H1 (cell line): ENCODE data around the gene PSTK. TPM values are rescaled to one million over a fixed set of nuclear protein-coding genes. Genes with fewer than 3 reads are reported as not detected.

ENCODE experiments used
- CTCF ChIA-PET: fragments of 300-600 bp; sonication (Branson Sonifier 250); formaldehyde crosslinking; loops from one replicate; lab custom pipeline; 2021; ENCODE audit not compliant: partially characterized antibody; lab: Charles Lee
- POLR2A ChIA-PET: fragments of 300-600 bp; sonication (Branson Sonifier 250); formaldehyde crosslinking; loops from one replicate; lab custom pipeline; 2021; ENCODE audit warnings: inconsistent platforms; ENCODE audit not compliant: partially characterized antibody; lab: Charles Lee
- DNase-seq, 2 experiments: peaks; one replicate each; pipeline versions ENCODE4 v3.0.0 to v3.0.0-alpha.2; 2010 to 2022; ENCODE audit warnings: low spot score in 2 of 2, low read depth in 1 of 2, mixed read lengths in 1 of 2
- FAIRE-seq: peaks from 2 replicates; lab custom pipeline; 2011; peaks lifted over from hg19 to GRCh38; lab: Jason Lieb, UNC
- H2AFZ ChIP-seq: 2 replicates; pipeline ENCODE4 v1.8.1; 2012; ENCODE audit warnings: low read length, inconsistent platforms
- H2AK5ac ChIP-seq: 2 replicates; pipeline ENCODE4 v1.6.1; 2013; ENCODE audit warnings: low read depth, low read length
- H2BK120ac ChIP-seq: replicated peaks from 2 replicates; pipeline ENCODE3; 2013; ENCODE audit warnings: low read depth, low read length, inconsistent platforms
- H2BK12ac ChIP-seq: 2 replicates; pipeline ENCODE4 v1.6.1; 2013; ENCODE audit warnings: low read depth, low read length
- H2BK15ac ChIP-seq: 2 replicates; pipeline ENCODE4 v1.6.1; 2013; ENCODE audit warnings: low read length
- H2BK20ac ChIP-seq: 2 replicates; pipeline ENCODE4 v1.6.1; 2013; ENCODE audit warnings: low read length
- H2BK5ac ChIP-seq: 2 replicates; pipeline ENCODE4 v1.6.1; 2013; ENCODE audit warnings: low read depth, low read length
- H3K14ac ChIP-seq: 2 replicates; pipeline ENCODE4 v1.6.1; 2013; ENCODE audit warnings: inconsistent platforms; ENCODE audit not compliant: insufficient read length
- H3K18ac ChIP-seq: 2 replicates; pipeline ENCODE4 v1.6.1; 2013; ENCODE audit warnings: low read length; ENCODE audit errors: extremely low read depth
- H3K23ac ChIP-seq: 2 replicates; pipeline ENCODE4 v1.6.1; 2013; ENCODE audit warnings: inconsistent platforms; ENCODE audit not compliant: insufficient read length
- H3K23me2 ChIP-seq: 2 replicates; pipeline ENCODE4 v1.6.1; 2013; ENCODE audit warnings: low read depth, low read length
- H3K27ac ChIP-seq: 2 replicates; pipeline ENCODE4 v1.6.1; 2011; ENCODE audit warnings: low read depth, low read length, inconsistent platforms
- H3K27me3 ChIP-seq, 4 experiments: replicated peaks in 1 of 4; 1 replicate in 1 of 4; 2 replicates in 3 of 4; pipeline versions ENCODE4 v1.6.1 to v1.8.1; 2011 to 2013; ENCODE audit warnings: low read length in 3 of 4, mild to moderate bottlenecking in 3 of 4, inconsistent platforms in 2 of 4, mixed read lengths in 2 of 4, moderate library complexity in 1 of 4; ENCODE audit not compliant: control insufficient read depth in 3 of 4, insufficient read depth in 3 of 4; ENCODE audit errors: extremely low read depth in 1 of 4
- H3K36me3 ChIP-seq, 4 experiments: 2 replicates each; pipeline versions ENCODE4 v1.6.1 to v1.8.1; 2011 to 2013; ENCODE audit warnings: mild to moderate bottlenecking in 4 of 4, low read length in 3 of 4, moderate library complexity in 2 of 4, control low read depth in 1 of 4, inconsistent platforms in 1 of 4; ENCODE audit not compliant: insufficient read depth in 4 of 4, control insufficient read depth in 2 of 4
- H3K4ac ChIP-seq: replicated peaks from 2 replicates; pipeline ENCODE3; 2013; ENCODE audit warnings: low read length, low read depth, mixed read lengths, inconsistent platforms; ENCODE audit not compliant: insufficient read length
- H3K4me1 ChIP-seq, 4 experiments: replicated peaks in 1 of 4; 1 replicate in 1 of 4; 2 replicates in 3 of 4; pipeline versions ENCODE4 v1.6.1 to v1.8.1; 2011 to 2013; ENCODE audit warnings: low read length in 3 of 4, inconsistent platforms in 2 of 4, mixed read lengths in 1 of 4; ENCODE audit not compliant: insufficient read depth in 4 of 4, control insufficient read depth in 3 of 4
- H3K4me2 ChIP-seq, 2 experiments: 2 replicates each; pipeline versions ENCODE4 v1.6.1 to v1.8.1; 2011 to 2013; ENCODE audit warnings: low read depth in 2 of 2, low read length in 2 of 2, control low read depth in 1 of 2, inconsistent platforms in 1 of 2, mild to moderate bottlenecking in 1 of 2; ENCODE audit not compliant: insufficient read depth in 1 of 2
- H3K4me3 ChIP-seq, 4 experiments: fragments of 200-600, 300-600 bp in 1 of 4; sonication (generic), shearing (Covaris generic), sonication (Bioruptor Twin) in 1 of 4; 2 replicates each; pipeline versions ENCODE4 v1.5.1 to v1.8.1; 2011 to 2016; ENCODE audit warnings: low read length in 4 of 4, low read depth in 3 of 4, control low read depth in 2 of 4, inconsistent platforms in 2 of 4, mild to moderate bottlenecking in 2 of 4, mixed read lengths in 1 of 4, moderate library complexity in 1 of 4; ENCODE audit not compliant: insufficient read depth in 2 of 4; ENCODE audit errors: extremely low read depth in 1 of 4
- H3K56ac ChIP-seq: replicated peaks from 2 replicates; pipeline ENCODE3; 2013; ENCODE audit warnings: low read depth, mild to moderate bottlenecking, mixed read lengths, low read length, inconsistent platforms; ENCODE audit not compliant: insufficient read length
- H3K79me1 ChIP-seq: 2 replicates; pipeline ENCODE4 v1.6.1; 2013; ENCODE audit warnings: low read depth, low read length, control low read depth
- H3K79me2 ChIP-seq, 2 experiments: 2 replicates each; pipeline versions ENCODE4 v1.6.1 to v1.8.1; 2012 to 2013; ENCODE audit warnings: low read length in 2 of 2, mild to moderate bottlenecking in 2 of 2, inconsistent platforms in 1 of 2; ENCODE audit not compliant: insufficient read depth in 2 of 2, control insufficient read depth in 1 of 2
- H3K9ac ChIP-seq, 4 experiments: replicated peaks in 1 of 4; 1 replicate in 1 of 4; 2 replicates in 3 of 4; pipeline versions ENCODE4 v1.6.1 to v1.8.1; 2011 to 2013; ENCODE audit warnings: low read depth in 3 of 4, low read length in 3 of 4, control low read depth in 2 of 4, mild to moderate bottlenecking in 2 of 4, moderate library complexity in 2 of 4, inconsistent platforms in 1 of 4; ENCODE audit errors: extremely low read depth in 1 of 4
- H3K9me3 ChIP-seq, 2 experiments: 2 replicates each; pipeline versions ENCODE4 v1.6.1 to v1.8.1; 2012 to 2013; ENCODE audit warnings: mild to moderate bottlenecking in 2 of 2, moderate library complexity in 2 of 2, control low read depth in 1 of 2, inconsistent platforms in 1 of 2, low read depth in 1 of 2, low read length in 1 of 2, mixed read lengths in 1 of 2; ENCODE audit not compliant: insufficient read depth in 2 of 2
- H4K20me1 ChIP-seq, 2 experiments: replicated peaks in 1 of 2; 2 replicates each; pipeline versions ENCODE3 to v1.8.1; 2011 to 2013; ENCODE audit warnings: inconsistent platforms in 2 of 2, low read length in 2 of 2, mild to moderate bottlenecking in 1 of 2; ENCODE audit not compliant: insufficient read depth in 2 of 2, control insufficient read depth in 1 of 2
- H4K5ac ChIP-seq: 2 replicates; pipeline ENCODE4 v1.6.1; 2013; ENCODE audit warnings: low read length, low read depth, mixed read lengths, inconsistent platforms; ENCODE audit not compliant: insufficient read length
- H4K8ac ChIP-seq: 2 replicates; pipeline ENCODE4 v1.8.0; 2013; ENCODE audit warnings: mild to moderate bottlenecking, moderate library complexity, low read length, inconsistent platforms; ENCODE audit not compliant: insufficient read depth; ENCODE audit errors: extremely low read depth
- H4K91ac ChIP-seq: replicated peaks from 2 replicates; pipeline ENCODE3; 2013; ENCODE audit warnings: low read length, mixed read lengths, inconsistent platforms; ENCODE audit not compliant: insufficient read length
- BRCA1 ChIP-seq: IDR thresholded peaks from 2 replicates; pipeline ENCODE4 v1.6.1; 2012; ENCODE audit warnings: low read depth, low read length, improper control_type of control experiment
- CEBPB ChIP-seq: IDR thresholded peaks from 2 replicates; pipeline ENCODE4 v1.6.1; 2012; ENCODE audit warnings: low read depth, low read length
- HDAC6 ChIP-seq: IDR thresholded peaks from one replicate; pipeline ENCODE4 v1.7.1; 2012; ENCODE audit warnings: low read depth, mild to moderate bottlenecking, inconsistent platforms, low read length, moderate library complexity
- JUND ChIP-seq: IDR thresholded peaks from 2 replicates; pipeline ENCODE4 v1.6.1; 2011; ENCODE audit warnings: mild to moderate bottlenecking, improper control_type of control experiment, low read length
- KDM4A ChIP-seq: IDR thresholded peaks from one replicate; pipeline ENCODE4 v1.7.1; 2012; ENCODE audit warnings: low read depth, mild to moderate bottlenecking, moderate library complexity, low read length, inconsistent platforms; ENCODE audit not compliant: severe bottlenecking
- PHF8 ChIP-seq: fragments of 200-600 bp; sonication (generic); conservative IDR thresholded peaks from 2 replicates; pipeline ENCODE4 v1.7.1; 2012; ENCODE audit warnings: low read depth, mild to moderate bottlenecking, inconsistent platforms, low read length, moderate library complexity
- RFX5 ChIP-seq: IDR thresholded peaks from 2 replicates; pipeline ENCODE4 v1.6.1; 2011; ENCODE audit warnings: low read depth, low read length, improper control_type of control experiment, borderline replicate concordance
- SRF ChIP-seq: IDR thresholded peaks from 2 replicates; pipeline ENCODE4 v1.6.1; 2011; ENCODE audit warnings: mild to moderate bottlenecking, low read depth, low read length, moderate library complexity
- TEAD4 ChIP-seq: IDR thresholded peaks from 2 replicates; pipeline ENCODE4 v1.6.1; 2012; ENCODE audit warnings: low read depth, low read length, inconsistent platforms, mixed read lengths
- whole genome bisulfite sequencing, 2 experiments: shearing (Covaris generic) in 1 of 2; methylation state at CpG; one replicate each; pipeline versions ENCODE4 v1.1.6 to v1.1.7; 2013 to 2015; ENCODE audit warnings: low lambda C conversion rate in 2 of 2, mixed read lengths in 2 of 2, inconsistent platforms in 1 of 2, low coverage in 1 of 2, missing lambda C conversion rate in 1 of 2; ENCODE audit not compliant: insufficient replicate concordance in 2 of 2, insufficient coverage in 1 of 2, insufficient read length in 1 of 2; ENCODE audit errors: extremely low coverage in 1 of 2, missing lambda C conversion rate in 1 of 2; 5-methylcytosine and 5-hydroxymethylcytosine counted together
- polyA plus RNA-seq, 7 experiments: library from polyadenylated mRNA; depleted of rRNA in 3 of 7; stranded (reverse) in 5 of 7; unstranded in 2 of 7; fragments of >200 nt in 5 of 7; fragments of 200-250 nt in 2 of 7; gene quantifications; 1 replicate in 5 of 7; 2 replicates in 1 of 7; 4 replicates in 1 of 7; pipeline versions ENCODE4 v1.2.1 to v1.2.3, GENCODE V29; 2011 to 2013; ENCODE audit warnings: missing spikeins in 2 of 7, mixed read lengths in 2 of 7
- total RNA-seq: library from RNA; stranded (reverse); fragmentation: NEBNext Ultra II Directional; extraction: Animal tissue kit (Norgen Biotek cat#: 25700); gene quantifications from 2 replicates; pipeline ENCODE4 v1.2.1, GENCODE V29; 2021
- TF ChIP-seq, protein P1 (sequence below): IDR thresholded peaks from 2 replicates; pipeline ENCODE4 v1.6.1; 2012; ENCODE audit warnings: inconsistent platforms

Gene PSTK
- total and polyA plus RNA-seq, 2 of the 8 experiments (the other 6 are each of a cell fraction or from before 2014, with no cell fraction given), result 4.4 to 6.6 TPM

DNA sequence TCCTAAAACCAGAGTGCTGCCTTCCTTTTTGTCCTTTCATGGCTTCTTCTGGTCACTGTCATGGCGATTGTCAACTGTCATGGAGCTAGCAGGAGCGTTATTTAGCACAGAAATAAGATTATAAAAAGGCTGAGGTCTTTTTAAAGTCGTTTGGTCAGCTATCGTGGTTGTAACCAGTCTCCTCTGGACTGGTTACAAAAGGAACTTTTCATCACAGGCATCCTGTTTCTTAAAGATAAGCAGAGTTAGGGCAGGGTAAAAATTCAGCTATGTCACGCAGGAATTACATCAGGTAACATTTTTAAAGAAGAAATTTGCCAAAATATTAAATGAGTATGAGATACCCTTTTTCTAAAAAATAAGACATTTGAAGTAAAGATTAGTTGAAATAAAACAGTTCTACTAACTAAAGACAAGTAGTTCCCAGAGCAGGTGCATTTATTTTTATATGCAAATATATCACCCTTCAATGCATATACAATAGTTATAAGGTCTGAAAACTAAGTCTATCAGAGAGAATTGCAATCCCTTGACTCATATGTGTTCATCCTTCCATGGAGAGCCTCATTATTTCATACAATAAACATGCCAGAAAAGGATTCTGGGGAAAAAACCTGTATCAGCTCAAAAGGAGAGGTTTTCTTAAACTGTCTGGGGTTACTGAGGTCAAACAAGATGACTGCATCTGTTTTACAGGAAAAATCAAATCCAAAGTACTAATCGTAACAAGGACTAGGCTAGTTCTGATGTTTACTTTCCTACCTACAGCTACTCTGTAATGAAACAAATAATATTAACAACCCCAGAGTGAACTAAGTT, 48.9 kb upstream of the PSTK start:
- no peak overlapping the region for H4K91ac ChIP-seq
- H3K4me3 ChIP-seq, result no peak overlapping the region
- no peaks in the 10 kb centered on the region for H3K9me3 ChIP-seq
- H2AFZ ChIP-seq, result no peak overlapping the region
- H2AK5ac ChIP-seq, result no peak overlapping the region
- no peak overlapping the region for H2BK12ac ChIP-seq
- no peak overlapping the region for H3K27ac ChIP-seq
- H4K20me1 ChIP-seq, result no peaks in the 10 kb centered on the region
- ChIA-PET CTCF (no interaction called here), POLR2A (no interaction called here)
- H3K18ac ChIP-seq, result no peak overlapping the region
- no peaks in the 10 kb centered on the region for H3K27me3 ChIP-seq
- no peaks in the 10 kb centered on the region for H3K4me1 ChIP-seq
- no peak overlapping the region for H2BK15ac ChIP-seq
- H2BK5ac ChIP-seq, result no peak overlapping the region
- TF ChIP-seq RFX5, result no peak
- TF ChIP-seq, protein P1, sequence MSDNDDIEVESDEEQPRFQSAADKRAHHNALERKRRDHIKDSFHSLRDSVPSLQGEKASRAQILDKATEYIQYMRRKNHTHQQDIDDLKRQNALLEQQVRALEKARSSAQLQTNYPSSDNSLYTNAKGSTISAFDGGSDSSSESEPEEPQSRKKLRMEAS, result no peak
- no peak for TF ChIP-seq KDM4A
- no peak for TF ChIP-seq PHF8
- no peak for TF ChIP-seq JUND
- no peak for TF ChIP-seq BRCA1
- TF ChIP-seq TEAD4, result no peak
- TF ChIP-seq HDAC6, result no peak
- TF ChIP-seq CEBPB, result no peak
- no peak for TF ChIP-seq SRF
- TF ChIP-seq, all 59 proteins: peak for 0
- Histone ChIP-seq H3K23me2 (no peaks in the 10 kb centered on the region), H3K4me2 (no peak overlapping the region), H3K36me3 (peaks cover 0 to 7% (median 0%) of the 10 kb centered on the region in 4 experiments; a peak in 3 of 8 replicates), H2BK120ac (no peak overlapping the region), H3K79me1 (no peaks in the 10 kb centered on the region), H3K4ac (no peak overlapping the region), H4K8ac (no peak overlapping the region), H4K5ac (no peak overlapping the region), H3K23ac (no peak overlapping the region), H2BK20ac (no peak overlapping the region), H3K79me2 (no peaks in the 10 kb centered on the region), H3K14ac (no peak overlapping the region), H3K56ac (no peak overlapping the region), H3K9ac (no peak overlapping the region)
- FAIRE-seq, result no peak
- WGBS, 2 experiments, result 92% methylated on average over 6 of the region's 6 CpGs; no CpG with 5 or more reads in 1 of the 2 experiments
- DNase-seq, result no peak
